NCI-H1048 (cell line): ENCODE measurements around the gene STARD8.
"Not testable (repeated sequence)": the region's sequence is repeated elsewhere in the genome, so short reads cannot be mapped to it uniquely, and the experiment has no call there.

Experiments
- DNase-seq: peaks from one replicate; lab custom pipeline; 2025; lab: John Stamatoyannopoulos, UW

STARD8 gene

GRCh38 chrX:68717663-68718442 lies 70.4 kb downstream of the STARD8 start:
- no peak for DNase-seq

- DNase-seq = no peak
Measured at GRCh38 chrX:68718443-68718820, 71.0 kb downstream of the STARD8 start.

DNA sequence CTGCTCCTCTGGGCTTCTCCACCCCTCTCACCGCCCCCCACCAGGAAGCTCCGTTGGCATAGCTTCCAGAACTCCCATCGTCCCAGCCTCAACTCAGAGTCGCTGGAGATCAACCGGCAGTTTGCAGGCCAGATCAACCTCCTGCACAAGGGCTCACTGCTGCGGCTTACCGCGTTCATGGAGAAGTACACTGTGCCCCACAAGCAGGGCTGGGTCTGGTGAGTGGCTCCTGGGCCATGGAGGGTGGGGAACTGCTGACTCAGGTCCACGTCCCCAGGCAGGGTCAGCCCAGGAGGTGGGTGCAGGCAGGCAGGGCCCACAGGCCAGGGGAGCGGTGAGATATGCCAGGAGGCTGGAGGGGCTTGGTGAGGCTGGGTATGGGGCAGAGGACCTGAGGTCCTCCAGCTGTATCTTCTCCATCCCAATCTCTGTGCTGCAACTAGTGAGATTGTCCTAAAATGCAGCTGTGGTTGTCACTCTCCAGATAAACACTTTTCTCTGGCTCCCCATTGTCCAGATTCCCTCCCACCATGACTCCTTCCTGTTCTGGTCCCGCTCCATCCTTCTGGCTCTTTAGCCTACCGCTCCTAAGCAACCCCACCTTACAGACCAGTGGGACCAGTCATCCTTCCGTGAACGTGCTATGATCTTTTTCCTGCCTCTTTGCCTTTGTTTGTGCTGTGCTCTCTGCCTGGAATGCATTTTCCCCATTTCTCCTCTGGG lies 71.9 kb downstream of the STARD8 start:
- DNase-seq = no peak

DNA sequence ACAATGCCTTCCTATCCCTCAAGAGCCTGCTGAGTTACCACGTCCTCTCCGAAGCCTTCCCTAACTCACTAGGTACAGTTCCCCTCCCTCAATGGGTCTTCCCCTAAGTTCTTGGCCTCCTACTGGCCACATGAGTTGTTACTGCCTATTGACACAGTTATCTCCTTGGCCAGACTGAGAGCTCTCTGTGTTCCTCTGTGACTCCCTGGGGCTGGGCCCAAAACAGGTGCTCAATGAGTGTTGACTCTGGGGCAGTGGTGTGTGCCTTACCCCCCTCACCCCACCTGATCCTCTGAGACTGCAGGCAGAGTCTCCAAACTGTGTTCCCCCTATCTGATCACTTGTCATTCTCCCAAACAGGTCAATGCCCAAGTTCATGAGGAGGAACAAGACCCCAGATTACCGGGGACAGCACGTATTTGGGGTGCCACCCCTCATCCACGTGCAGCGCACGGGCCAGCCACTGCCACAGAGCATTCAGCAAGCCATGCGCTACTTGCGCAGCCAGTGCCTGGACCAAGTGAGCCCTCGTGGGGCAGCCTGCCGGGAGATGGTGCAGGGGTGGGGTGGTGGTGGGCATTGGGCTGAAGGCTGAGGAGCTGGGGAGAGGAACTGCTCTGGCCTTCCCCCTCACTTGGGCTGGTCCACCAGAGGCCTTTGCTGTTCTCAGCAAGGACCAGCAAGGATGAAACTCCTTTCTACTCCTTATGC lies 72.6 kb downstream of the STARD8 start:
- no peak for DNase-seq

- no peak for DNase-seq
Measured at GRCh38 chrX:68720851-68721250, 73.4 kb downstream of the STARD8 start.

- DNase-seq = no peak
Measured at GRCh38 chrX:68721546-68721945, 74.1 kb downstream of the STARD8 start.

DNA sequence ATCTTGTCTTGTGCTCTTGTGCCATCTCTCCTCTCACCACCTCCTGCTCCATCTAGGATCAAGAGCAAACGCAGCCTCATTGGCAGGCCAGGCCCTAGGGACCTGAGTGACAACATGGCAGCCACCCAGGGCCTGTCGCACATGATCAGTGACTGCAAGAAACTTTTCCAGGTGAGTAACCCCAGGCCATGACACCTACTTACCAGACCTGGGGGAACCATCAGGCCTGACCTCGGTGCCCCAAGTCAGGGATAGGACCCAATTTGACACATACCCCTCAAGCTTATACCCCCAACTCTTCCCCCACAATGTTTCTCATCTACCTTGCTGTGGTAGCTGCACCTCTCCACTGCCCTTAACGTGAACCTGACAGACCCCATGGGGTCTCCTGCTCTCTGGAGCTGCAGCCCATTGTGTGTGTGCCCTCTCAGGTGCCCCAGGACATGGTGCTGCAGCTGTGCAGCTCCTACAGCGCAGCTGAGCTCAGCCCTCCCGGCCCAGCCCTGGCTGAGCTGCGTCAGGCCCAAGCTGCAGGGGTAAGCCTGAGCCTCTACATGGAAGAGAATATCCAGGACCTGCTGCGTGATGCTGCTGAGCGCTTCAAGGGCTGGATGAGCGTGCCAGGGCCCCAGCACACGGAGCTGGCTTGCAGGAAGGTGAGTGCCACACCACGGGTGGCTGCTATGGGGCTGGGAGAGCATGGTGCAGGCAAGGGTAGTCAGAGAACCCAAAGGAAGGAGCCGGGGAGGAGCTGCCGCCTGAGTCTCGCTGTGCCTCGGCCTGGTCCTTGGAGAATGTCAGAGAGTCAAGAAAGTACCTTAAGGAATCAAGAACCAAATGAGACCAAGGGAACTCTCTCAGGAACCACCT lies 74.8 kb downstream of the STARD8 start:
- DNase-seq = no peak

- no peak for DNase-seq
Measured at GRCh38 chrX:68723491-68724155, 76.2 kb downstream of the STARD8 start.

- no peak for DNase-seq
Measured at GRCh38 chrX:68724531-68725020, 77.1 kb downstream of the STARD8 start.

GRCh38 chrX:68725756-68726365 lies 78.4 kb downstream of the STARD8 start:
- no peak for DNase-seq

DNA sequence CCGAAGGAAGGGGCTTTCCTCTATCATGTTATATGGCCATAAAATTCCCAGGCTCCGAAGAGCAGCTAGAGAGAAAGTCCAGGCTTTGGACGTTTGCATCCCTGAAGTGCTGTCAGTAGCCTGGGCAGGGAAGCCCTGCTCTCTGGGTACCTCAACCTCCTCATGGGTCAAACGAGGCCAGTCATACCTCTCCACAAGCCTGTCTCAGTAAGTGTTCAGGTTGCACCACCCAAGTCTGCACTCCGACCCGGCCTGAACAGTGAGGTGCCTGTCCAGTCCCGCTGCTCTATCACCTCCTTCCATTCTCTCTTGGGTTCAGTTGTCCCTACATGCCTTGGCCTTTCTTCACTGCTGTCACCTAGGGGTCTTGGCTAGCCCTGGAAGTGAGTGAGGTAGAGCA lies 78.9 kb downstream of the STARD8 start:
- DNase-seq = no peak

- DNase-seq = no peak
Measured at GRCh38 chrX:68727696-68728095, 80.2 kb downstream of the STARD8 start.

- no peak for DNase-seq
Measured at GRCh38 chrX:68728186-68728585, 80.7 kb downstream of the STARD8 start.

DNA sequence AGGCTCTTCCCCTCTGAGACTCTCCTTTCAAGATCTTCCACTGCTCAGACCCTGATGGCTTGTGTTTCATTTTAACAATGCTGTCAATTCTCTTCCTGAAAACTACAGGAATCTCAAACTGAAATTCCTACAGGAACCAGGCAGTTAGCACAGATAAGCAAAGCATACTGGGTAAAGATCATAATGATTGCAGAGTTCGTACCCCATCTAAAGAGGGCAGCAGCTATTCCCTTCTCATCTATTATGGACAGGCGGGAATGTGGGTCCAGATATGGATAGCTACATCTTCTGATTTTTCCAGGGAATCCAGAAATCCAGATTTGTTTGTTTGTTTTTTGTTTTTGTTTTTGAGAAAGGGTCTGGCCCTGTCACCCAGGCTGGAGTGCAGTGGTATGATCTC lies 83.8 kb downstream of the STARD8 start:
- DNase-seq = no peak

DNA sequence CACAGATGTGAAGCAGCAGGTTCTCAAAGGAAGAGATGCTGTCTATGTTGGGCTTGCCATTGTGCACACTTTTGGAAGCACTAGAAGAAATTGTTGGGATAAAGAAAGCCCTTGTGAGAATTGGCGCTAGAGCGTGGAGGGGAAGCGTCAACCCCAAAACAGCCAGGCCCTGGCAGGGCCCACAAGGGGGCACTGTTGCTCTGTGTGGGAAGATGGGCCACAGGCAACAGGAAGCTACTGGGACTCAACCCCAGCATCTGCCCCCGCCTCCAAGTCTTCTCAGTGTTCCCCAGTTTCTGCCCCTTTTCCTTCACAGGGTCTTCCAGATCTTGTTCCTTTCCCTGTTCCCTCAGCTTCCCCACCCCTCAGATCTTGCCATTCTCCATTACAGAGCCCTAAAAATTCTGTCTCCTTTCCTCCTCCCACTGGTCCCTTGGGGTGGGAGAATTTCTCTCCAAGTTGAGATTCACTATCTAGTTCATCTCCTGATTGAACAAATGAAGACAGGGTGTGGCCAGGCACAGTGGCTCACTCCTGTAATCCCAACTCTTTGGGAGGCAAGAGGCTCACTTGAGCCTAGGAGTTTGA lies 85.5 kb downstream of the STARD8 start:
- no peak for DNase-seq

DNA sequence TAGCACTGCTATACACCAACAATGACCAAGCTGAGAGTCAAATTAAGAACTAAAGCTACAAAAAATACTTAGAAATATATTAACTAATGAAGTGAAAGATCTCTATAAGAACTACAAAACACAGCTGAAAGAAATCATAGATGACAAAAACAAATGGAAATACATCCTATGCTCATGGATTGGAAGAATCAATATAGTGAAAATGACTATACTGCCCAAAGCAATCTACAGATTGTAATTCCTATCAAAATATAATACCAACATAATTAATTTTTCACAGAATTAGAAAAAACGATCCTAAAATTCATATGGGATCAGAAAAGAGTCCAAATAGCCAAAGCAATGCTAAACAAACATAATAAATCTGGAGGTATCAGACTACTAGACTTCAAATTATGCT lies 87.8 kb downstream of the STARD8 start:
- no peak for DNase-seq

DNA sequence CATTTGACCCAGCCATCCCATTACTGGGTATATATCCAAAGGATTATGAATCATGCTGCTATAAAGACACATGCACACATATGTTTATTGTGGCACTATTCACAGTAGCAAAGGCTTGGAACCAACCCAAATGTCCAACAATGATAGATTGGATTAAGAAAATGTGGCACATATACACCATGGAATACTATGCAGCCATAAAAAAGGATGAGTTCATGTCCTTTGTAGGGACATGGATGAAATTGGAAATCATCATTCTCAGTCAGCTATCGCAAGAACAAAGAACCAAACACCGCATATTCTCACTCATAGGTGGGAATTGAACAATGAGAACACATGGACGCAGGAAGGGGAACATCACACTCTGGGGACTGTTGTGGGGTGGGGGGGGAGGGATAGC lies 94.4 kb downstream of the STARD8 start:
- not testable (repeated sequence) for DNase-seq

DNA sequence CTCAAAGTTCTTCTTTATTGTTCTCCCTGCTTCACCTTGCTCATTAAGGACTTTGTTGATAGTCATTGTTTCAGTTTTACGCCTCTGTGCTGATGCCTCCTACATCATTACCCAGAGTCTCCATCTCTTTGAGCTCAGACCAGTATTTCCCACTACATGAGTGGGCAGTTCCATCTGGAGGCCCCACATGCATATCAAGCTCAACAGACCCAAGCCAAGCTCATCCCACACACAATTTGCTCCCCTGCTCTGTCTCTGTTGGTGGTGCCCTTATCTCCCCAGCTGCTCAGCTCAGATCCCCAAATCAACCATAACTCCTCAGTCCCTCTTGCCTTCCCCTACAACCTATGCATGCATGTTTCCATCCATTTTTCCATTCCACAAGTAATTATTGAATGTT lies 96.3 kb downstream of the STARD8 start:
- no peak for DNase-seq

DNA sequence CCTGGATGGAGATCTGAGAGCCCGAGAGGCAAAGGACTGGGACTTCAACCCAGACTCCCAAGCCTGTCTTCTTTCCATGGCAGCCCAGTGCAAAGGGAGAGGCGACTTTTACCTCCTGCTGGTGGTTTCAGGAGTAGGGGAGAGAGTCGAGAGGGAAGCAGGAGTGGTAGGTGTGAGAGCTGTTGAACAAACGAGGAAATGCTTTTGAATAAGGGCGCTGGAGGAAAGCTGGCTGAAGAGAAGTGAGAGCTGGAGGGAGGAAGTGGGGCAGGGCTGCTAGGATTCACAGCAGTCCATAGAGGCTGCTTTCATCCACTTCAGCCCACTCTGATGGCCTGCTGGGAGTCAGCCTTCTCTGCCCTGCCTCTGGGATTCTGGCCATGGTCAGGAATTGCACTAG lies 99.5 kb downstream of the STARD8 start:
- DNase-seq = no peak

DNA sequence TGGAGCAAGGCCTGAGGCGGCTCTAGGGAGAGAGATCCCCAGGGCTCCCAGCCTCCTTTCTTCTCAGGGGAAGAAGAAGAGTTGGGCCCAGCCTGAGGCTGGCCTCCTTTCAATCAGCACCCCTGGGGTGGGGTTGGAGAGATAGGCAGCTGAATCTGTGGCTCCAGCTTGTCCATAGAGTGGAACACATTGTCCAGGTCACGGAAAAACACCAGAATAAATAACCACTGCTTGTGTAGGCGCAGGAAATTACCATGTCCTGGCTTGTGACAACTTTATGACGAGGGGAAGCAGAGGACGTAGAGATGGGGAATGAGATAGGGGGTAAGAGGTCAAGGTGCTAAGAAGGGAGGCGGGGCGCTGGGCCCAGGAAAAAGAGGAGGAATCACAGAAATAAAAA lies 100.6 kb downstream of the STARD8 start:
- no peak for DNase-seq

GRCh38 chrX:68749426-68749825 lies 102.0 kb downstream of the STARD8 start:
- DNase-seq = no peak
